HG03565 (cell line): ENCODE measurements around the gene XRCC6.
"Not testable (repeated sequence)": the region's sequence is repeated elsewhere in the genome, so short reads cannot be mapped to it uniquely, and the experiment has no call there.

Experiments used
- ATAC-seq: cut with Tn5 transposase; IDR thresholded peaks from one replicate; pipeline ENCODE4 v1.9.1; 2021; ENCODE audit warnings: mild to moderate bottlenecking, moderate library complexity; ENCODE audit not compliant: unreplicated experiment

The XRCC6 gene

GRCh38 chr22:41683052-41683451, 62.0 kb downstream of the XRCC6 start:
- no peak for ATAC-seq

DNA sequence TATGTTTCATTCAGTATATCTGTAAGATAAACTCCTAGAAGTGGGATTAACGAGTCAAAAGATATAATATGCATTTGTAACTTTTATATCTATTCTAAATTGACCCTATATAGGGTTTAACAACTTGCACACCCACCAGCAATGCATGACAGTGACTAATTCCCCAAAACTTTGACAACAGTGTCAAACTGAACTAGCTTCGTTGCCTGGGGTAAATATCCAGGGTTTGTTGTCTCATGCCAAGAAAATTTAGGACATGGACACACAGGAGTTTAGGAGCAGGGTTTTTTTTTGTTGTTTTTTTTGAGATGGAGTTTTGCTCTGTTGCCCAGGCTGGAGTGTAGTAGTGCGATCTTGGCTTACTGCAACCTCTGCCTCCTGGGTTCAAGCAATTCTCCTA, 62.5 kb downstream of the XRCC6 start:
- ATAC-seq, result no peak

DNA sequence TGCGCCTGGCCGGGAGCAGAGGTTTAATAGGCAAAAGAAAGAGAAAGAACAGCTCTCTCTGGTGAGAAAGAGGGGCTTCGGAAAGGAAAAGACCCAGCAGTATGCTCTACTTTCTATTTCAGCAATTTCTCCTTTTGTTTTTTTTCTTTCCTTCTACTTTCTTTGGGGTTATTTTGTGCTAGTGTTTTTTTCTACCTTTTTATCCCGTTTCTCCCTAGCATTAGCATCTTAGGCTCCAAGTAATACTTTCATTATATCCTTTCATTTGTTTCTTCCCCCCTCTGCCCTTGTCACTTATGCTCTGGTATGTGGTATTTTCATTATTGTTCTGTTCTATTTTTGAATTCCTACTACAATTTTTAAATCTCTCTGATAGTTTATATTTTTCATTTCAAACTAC, 63.1 kb downstream of the XRCC6 start:
- no peak for ATAC-seq

GRCh38 chr22:41686890-41687289, 65.8 kb downstream of the XRCC6 start:
- ATAC-seq, result not testable (repeated sequence)

DNA sequence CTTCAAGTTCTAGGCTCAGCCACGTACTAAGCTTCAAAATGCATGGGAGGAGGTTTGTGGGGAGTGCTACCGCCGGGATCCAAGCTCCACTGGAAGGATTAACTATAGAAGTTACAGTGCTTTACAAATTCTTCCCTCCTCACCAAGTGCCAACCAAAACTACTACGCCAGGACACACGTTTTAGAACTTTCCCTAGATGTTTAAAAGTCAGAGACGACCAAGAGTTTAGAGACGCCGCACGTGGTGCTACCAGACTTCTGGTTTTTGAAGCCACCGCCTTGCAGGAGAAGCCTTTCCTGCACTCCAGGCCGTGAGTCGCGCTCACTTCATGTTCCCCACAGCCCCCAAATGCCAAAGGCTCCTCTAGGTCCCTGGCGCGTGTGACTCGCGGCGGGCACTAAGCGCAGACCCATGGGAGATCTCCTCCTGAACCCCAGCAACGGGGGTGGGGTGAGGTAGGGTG, 66.8 kb downstream of the XRCC6 start:
- ATAC-seq, result no peak

DNA sequence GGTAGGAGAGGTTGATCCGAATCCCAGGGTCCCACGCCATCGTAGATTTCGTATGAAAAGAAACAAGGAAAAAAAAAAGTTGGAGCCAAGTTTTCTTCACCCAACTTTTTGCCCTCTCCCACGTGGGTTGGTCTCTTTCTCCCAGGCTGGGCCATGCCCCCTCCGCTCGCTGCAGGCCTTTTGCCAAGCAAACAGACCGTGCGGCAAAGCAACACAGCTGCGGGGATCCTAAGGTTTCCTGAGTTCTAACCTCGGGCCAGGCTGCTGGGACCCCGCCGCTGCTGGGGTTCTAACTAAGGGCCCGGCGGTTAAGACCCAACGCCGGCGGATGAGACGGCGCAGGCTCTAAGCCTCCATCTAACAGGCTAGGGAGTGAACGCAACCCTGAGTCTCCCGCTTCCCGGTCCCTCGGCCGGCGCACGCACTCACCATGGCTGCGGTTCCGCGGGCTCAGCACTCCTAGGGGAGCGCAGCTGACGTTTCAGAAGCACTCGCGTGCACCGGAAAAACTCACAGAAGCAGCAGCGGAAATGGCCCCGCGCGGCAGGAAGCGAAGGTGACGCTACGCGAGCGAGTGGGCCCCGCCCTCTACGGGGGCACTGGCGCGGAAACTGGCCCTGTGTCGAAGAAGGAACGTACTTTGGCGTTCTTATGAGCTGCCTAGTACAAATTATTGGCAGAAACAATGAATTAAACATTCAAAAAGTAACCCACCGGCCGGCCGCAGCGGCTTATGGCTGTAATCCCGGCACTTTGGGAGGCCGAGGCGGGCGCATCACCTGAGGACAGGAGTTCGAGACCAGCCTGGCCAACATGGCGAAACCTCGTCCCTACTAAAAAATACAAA, 67.5 kb downstream of the XRCC6 start, which contains the start of gene SNU13:
Gene SNU13, minus strand, starts transcription at position 503 of the 847 bp plus-strand sequence. Its CDS starts 71 bp downstream, at position 432.
- peak; percentile 85 for ATAC-seq

GRCh38 chr22:41690476-41690875, 69.4 kb downstream of the XRCC6 start:
- ATAC-seq, result no peak

GRCh38 chr22:41695211-41695610, 74.1 kb downstream of the XRCC6 start:
- ATAC-seq, result no peak

DNA sequence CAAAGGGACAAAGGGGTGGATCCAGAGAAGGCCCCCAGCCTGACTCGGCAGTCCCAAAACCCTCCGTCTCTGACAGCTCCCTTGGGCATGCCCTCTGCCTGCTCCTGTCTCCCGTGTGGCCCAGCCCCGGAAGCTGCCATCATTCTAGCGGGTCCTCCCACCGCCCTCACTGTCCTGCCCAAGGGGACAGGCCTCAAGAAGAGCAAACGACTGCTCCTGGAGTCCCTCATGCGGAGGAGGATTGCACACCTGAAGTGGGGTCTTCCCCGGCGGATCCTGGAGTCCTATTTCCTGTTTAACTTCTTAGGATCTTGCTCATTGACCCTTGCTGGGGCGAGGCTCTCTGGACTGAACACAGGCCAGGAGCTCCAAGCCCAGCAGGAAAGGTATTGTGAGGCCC, 75.6 kb downstream of the XRCC6 start:
- ATAC-seq, result no peak

DNA sequence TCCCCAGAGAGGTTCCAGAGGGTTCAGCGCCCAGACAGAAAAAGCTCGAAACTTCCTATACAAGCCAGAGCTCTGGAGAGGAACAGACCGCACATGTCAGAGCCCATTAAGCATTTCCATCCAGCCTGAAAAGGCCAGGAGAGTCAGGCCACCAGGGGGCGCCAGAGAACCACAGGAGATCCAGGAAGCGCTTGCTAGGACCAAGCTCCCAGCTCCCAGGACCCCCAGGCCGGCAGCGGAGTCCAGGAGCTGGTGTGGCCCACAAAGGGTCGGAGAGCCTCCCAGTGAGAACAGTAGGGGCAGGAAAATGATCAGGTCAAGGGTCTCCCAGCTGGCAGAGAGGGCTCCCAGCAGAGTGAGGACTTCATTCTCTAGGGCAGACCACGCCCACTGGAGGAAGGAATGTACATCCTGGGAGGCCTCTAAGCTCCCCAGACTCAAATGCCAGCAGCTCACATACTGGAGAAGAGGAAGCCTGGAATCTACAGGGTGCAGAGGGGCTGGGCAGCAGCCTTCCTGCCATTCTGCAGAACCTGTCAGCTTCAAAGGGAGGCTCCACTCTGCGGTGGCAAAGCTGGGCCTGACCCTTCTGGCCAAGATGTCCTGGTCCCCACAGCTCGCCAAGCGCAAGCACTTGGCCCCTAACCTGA, 76.2 kb downstream of the XRCC6 start:
- ATAC-seq, result no peak

- ATAC-seq, result no peak
Observed at GRCh38 chr22:41699264-41700107, 78.4 kb downstream of the XRCC6 start, which contains the start of gene MEI1. MEI1 (plus strand) TSS chr22:41699503; CDS start chr22:41699539, 36 bp downstream.

GRCh38 chr22:41700108-41700364, 78.9 kb downstream of the XRCC6 start:
- ATAC-seq, result no peak

GRCh38 chr22:41702763-41703162, 81.7 kb downstream of the XRCC6 start:
- ATAC-seq, result no peak

DNA sequence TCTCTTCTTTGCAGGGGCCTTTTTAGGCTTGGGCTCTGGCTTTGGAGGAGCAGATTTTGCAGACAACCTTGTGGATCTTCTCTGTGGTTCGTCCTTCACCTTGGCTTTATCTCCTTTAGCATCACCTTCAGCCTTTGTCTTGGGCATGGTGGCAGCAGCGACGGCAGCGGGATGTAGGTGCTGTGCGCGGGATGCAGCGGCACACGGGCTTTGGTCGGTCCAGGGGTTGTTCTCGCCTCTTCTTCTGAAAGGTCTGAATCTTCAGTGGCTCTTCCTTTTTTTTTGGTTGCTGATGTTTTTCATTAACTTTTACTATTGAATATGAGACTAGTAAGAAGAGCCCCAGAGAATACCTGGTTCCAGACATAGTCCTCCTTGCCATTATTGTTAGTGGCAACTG, 88.2 kb downstream of the XRCC6 start:
- no peak for ATAC-seq

DNA sequence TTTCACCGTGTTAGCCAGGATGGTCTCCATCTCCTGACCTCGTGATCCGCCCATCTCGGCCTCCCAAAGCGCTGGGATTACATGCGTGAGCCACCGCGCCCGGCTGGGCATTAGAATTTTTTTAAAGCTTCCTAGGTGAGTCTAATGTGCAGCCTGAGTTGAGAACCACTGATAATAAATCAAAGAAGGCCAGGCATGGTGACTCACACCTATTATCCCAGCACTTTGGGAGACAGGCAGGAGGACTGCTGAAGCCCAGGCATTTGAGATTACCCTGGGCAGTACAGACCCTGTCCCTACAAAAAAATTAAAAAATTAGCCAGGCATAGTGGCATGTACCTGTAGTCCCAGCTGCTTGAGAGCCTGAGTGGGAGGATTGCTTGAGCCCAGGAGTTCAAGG, 91.9 kb downstream of the XRCC6 start:
- ATAC-seq, result no peak
